DOHH2 (cell line): ENCODE results near the gene FRMD3.

ENCODE experiments used
- H3F3A ChIP-seq: fragments of 200-600 bp; sonication (generic), shearing (Covaris generic); 2 replicates; pipeline ENCODE4 v1.6.0; 2016; ENCODE audit warnings: antibody characterized with exemption, mild to moderate bottlenecking; ENCODE audit not compliant: control insufficient read depth, insufficient read depth
- H3K27ac ChIP-seq: fragments of 200-600 bp; sonication (generic); 2 replicates; pipeline ENCODE4 v1.5.1; 2014; ENCODE audit warnings: low read depth, mild to moderate bottlenecking, low read length, moderate library complexity
- H3K27me3 ChIP-seq: fragments of 200-600 bp; sonication (generic); 2 replicates; pipeline ENCODE4 v1.6.1; 2014; ENCODE audit warnings: mild to moderate bottlenecking, low read length, mixed read lengths; ENCODE audit not compliant: control insufficient read depth
- H3K36me3 ChIP-seq: fragments of 200-600 bp; sonication (generic); 2 replicates; pipeline ENCODE4 v1.6.1; 2014; ENCODE audit warnings: mild to moderate bottlenecking, low read length, moderate library complexity, mixed read lengths; ENCODE audit not compliant: control insufficient read depth
- H3K4me1 ChIP-seq: fragments of 200-600 bp; sonication (generic); 2 replicates; pipeline ENCODE4 v1.6.1; 2014; ENCODE audit warnings: mild to moderate bottlenecking, low read length, mixed read lengths; ENCODE audit not compliant: control insufficient read depth
- H3K4me2 ChIP-seq: fragments of 200-600 bp; sonication (generic); 2 replicates; pipeline ENCODE4 v1.6.0; 2014; ENCODE audit warnings: mild to moderate bottlenecking, low read length, moderate library complexity
- H3K4me3 ChIP-seq: fragments of 200-600 bp; sonication (generic); 2 replicates; pipeline ENCODE4 v1.5.1; 2014; ENCODE audit warnings: mild to moderate bottlenecking, low read length, mixed read lengths
- H3K79me2 ChIP-seq: fragments of 200-600 bp; sonication (generic); 2 replicates; pipeline ENCODE4 v1.6.1; 2014; ENCODE audit warnings: mild to moderate bottlenecking, low read length, mixed read lengths; ENCODE audit not compliant: control insufficient read depth
- H3K9me2 ChIP-seq: fragments of 200-600 bp; sonication (generic); replicated peaks from 2 replicates; pipeline ENCODE4 v1.6.1; 2014; ENCODE audit warnings: mild to moderate bottlenecking, low read length, mixed read lengths; ENCODE audit not compliant: control insufficient read depth
- H3K9me3 ChIP-seq: fragments of 200-600 bp; sonication (generic); 2 replicates; pipeline ENCODE4 v1.6.1; 2014; ENCODE audit warnings: antibody characterized with exemption, low read length, mixed read lengths; ENCODE audit not compliant: control insufficient read depth, insufficient read depth
- H4K20me1 ChIP-seq: fragments of 200-600 bp; sonication (generic); 2 replicates; pipeline ENCODE4 v1.6.0; 2014; ENCODE audit warnings: low read depth, mild to moderate bottlenecking, antibody characterized with exemption, low read length, moderate library complexity; ENCODE audit not compliant: control insufficient read depth, insufficient read depth
- EZH2phosphoT487 ChIP-seq: fragments of 200-600 bp; sonication (generic); IDR thresholded peaks from 2 replicates; pipeline ENCODE4 v1.6.1; 2017; ENCODE audit warnings: borderline replicate concordance, mild to moderate bottlenecking, antibody characterized with exemption, low read length, moderate library complexity, mixed read lengths
- TF ChIP-seq, protein P1 (sequence below): fragments of 200-600 bp; sonication (generic); IDR thresholded peaks from one replicate; pipeline ENCODE4 v1.5.1; 2014; ENCODE audit warnings: antibody characterized with exemption, mild to moderate bottlenecking, low read depth, low read length; ENCODE audit not compliant: poor library complexity, severe bottlenecking

The FRMD3 gene

DNA sequence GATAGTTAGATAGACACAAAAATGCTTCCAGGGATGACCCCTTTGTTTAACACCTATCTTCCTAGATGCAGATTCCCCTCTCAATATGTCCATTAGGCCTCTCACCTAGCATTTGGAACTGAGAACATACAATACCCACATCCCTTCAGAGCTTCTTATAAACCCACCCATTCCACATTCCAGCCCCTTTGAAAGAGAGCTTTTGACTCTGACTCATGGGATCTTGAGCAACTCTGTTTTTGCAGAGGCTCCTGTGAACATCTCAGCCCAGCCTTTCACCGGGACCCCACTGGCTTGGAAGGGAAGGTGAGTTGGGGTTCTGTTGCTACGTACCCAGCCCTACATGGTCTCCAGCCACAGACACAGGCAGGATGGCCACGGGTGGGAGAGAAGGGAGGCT, 195.5 kb downstream of the FRMD3 start:
- H4K20me1 ChIP-seq = no peaks in the 10 kb centered on the region
- H3K9me2 ChIP-seq = no peaks in the 10 kb centered on the region
- H3K4me3 ChIP-seq = no peak overlapping the region

GRCh38 chr9:83342006-83342405, 196.2 kb downstream of the FRMD3 start:
- Histone ChIP-seq H3K27me3 (no peaks in the 10 kb centered on the region), H3K4me3 (no peak overlapping the region), H3K27ac (no peak overlapping the region), H3K79me2 (no peaks in the 10 kb centered on the region), H3K9me3 (no peaks in the 10 kb centered on the region), H3K4me1 (no peaks in the 10 kb centered on the region), H3K4me2 (no peak overlapping the region), H3K36me3 (no peaks in the 10 kb centered on the region), H4K20me1 (no peaks in the 10 kb centered on the region), H3F3A (no peaks in the 10 kb centered on the region), H3K9me2 (no peaks in the 10 kb centered on the region)
- TF ChIP-seq, protein P1, sequence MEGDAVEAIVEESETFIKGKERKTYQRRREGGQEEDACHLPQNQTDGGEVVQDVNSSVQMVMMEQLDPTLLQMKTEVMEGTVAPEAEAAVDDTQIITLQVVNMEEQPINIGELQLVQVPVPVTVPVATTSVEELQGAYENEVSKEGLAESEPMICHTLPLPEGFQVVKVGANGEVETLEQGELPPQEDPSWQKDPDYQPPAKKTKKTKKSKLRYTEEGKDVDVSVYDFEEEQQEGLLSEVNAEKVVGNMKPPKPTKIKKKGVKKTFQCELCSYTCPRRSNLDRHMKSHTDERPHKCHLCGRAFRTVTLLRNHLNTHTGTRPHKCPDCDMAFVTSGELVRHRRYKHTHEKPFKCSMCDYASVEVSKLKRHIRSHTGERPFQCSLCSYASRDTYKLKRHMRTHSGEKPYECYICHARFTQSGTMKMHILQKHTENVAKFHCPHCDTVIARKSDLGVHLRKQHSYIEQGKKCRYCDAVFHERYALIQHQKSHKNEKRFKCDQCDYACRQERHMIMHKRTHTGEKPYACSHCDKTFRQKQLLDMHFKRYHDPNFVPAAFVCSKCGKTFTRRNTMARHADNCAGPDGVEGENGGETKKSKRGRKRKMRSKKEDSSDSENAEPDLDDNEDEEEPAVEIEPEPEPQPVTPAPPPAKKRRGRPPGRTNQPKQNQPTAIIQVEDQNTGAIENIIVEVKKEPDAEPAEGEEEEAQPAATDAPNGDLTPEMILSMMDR = no peak
- no peak for TF ChIP-seq EZH2phosphoT487

More for the DNA sequence above, 195.5 kb downstream of the FRMD3 start:
- no peaks in the 10 kb centered on the region for H3F3A ChIP-seq
- no peak overlapping the region for H3K27ac ChIP-seq
- H3K79me2 ChIP-seq = no peaks in the 10 kb centered on the region
- H3K27me3 ChIP-seq = no peaks in the 10 kb centered on the region
- H3K36me3 ChIP-seq = no peaks in the 10 kb centered on the region
- no peaks in the 10 kb centered on the region for H3K4me1 ChIP-seq
- TF ChIP-seq, protein P1 = no peak
- no peak for TF ChIP-seq EZH2phosphoT487
- no peaks in the 10 kb centered on the region for H3K9me3 ChIP-seq
- no peak overlapping the region for H3K4me2 ChIP-seq

DNA sequence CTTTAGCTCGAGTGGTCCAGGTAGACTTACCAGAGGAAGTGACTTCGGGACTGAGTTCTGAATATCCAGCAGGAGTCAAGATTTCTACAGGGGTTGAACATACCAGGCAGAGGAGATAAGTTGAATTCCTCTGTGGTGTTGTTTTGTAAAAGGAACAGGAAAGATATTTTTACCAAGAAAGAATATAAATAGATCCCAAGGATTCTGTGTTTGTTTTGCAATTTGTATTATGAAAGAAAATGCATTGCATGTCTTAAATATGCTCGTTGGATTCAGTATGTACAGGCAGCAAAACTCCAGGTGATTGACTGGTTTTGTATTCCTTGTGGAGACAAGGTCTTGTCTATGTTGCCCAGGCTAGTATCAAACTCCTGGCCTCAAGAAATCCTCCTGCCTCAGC, 197.8 kb downstream of the FRMD3 start:
- Histone ChIP-seq H3K4me2 (no peak overlapping the region), H3K4me3 (no peak overlapping the region), H3K27me3 (no peaks in the 10 kb centered on the region), H4K20me1 (no peaks in the 10 kb centered on the region), H3K9me2 (no peaks in the 10 kb centered on the region), H3K79me2 (no peaks in the 10 kb centered on the region), H3F3A (no peaks in the 10 kb centered on the region), H3K4me1 (no peaks in the 10 kb centered on the region), H3K9me3 (no peaks in the 10 kb centered on the region), H3K27ac (no peak overlapping the region), H3K36me3 (no peaks in the 10 kb centered on the region)
- no peak for TF ChIP-seq EZH2phosphoT487
- TF ChIP-seq, protein P1 = no peak

GRCh38 chr9:83339435-83339834, 198.8 kb downstream of the FRMD3 start:
- Histone ChIP-seq H3K4me3 (no peak overlapping the region), H3K36me3 (no peaks in the 10 kb centered on the region), H4K20me1 (no peaks in the 10 kb centered on the region), H3K27ac (no peak overlapping the region), H3K9me2 (no peaks in the 10 kb centered on the region), H3K9me3 (no peaks in the 10 kb centered on the region), H3K4me2 (no peak overlapping the region), H3K79me2 (no peaks in the 10 kb centered on the region), H3K27me3 (no peaks in the 10 kb centered on the region), H3K4me1 (no peaks in the 10 kb centered on the region), H3F3A (no peaks in the 10 kb centered on the region)
- TF ChIP-seq, protein P1 = no peak
- no peak for TF ChIP-seq EZH2phosphoT487
